NT2/D1 (cell line): ENCODE measurements around the gene CD58.

Source experiments
- YY1 ChIP-seq: IDR thresholded peaks from 2 replicates; pipeline ENCODE4 v1.6.1; 2011; ENCODE audit not compliant: insufficient read length, insufficient read depth
- ZNF274 ChIP-seq: IDR thresholded peaks from 2 replicates; pipeline ENCODE4 v1.6.1; 2011; ENCODE audit warnings: mild to moderate bottlenecking, low read depth, low read length

DNA sequence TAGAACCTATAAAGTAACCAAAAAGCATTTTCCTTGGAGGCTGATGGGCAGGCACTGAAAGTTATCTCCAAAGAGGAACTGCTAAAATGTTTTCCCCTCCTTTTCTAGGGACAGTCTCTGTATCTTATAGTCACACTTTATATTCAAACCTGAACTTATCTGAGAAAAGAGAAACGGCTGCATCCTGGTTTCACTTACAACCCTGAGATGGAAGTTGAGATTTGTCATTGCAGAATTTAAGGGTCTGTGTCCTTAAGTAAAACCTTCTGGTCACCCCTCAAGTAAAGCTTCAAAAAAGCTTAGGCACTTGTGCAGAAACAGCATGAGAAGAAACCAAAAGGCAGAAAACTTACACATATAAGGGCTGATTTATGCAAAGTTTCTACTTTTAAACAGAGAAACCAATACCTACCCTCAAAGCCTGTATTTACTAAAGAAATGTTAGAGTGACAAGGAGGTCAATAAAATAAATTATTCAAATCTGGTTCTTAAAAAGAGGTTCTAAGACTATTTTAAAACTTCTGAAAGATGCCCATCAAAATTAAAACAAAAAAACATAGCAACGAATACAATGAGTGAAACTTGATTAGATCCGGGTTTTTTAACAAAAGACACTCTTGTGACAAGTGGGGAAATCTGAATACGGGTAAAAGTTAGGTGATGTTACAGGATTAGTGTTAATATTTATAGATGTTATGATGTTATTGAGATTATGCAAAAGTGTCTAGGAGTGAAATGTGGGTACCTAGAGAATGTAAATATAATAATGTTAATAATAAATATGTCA is 9.9 kb downstream of the CD58 start:
- TF ChIP-seq ZNF274 (no peak), YY1 (no peak)
